AG09319 (cell line): ENCODE measurements around the gene LAMB4.
"Not testable (repeated sequence)": the region's sequence is repeated elsewhere in the genome, so short reads cannot be mapped to it uniquely, and the experiment has no call there.

Experiments
- DNase-seq: peaks from one replicate; pipeline ENCODE4 v3.0.0-alpha.2; 2010; ENCODE audit warnings: low read depth; ENCODE audit errors: extremely low read depth
- TF ChIP-seq, protein P1 (sequence below): IDR thresholded peaks from 2 replicates; pipeline ENCODE4 v1.5.1; 2011; ENCODE audit warnings: low read depth, mild to moderate bottlenecking, inconsistent platforms, low read length, moderate library complexity

LAMB4 gene

DNA sequence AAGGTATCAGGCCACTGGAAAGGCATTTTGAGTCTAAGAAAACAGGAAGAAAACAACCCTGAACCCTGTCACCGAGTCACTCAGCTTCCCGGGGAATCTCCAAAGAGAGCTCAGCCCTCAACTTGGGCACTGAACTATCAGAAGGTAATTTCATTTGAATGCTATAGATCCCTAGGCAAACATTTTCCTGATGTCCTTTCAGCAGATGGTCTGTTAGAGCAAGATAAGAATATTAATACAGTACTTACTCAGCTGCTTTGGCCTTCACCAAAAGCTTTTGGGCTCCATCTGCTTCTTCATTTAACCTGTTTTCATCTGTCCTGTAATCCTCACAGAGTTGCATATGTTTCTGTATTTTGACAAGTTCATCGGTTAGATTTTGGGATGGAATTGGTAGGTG is 93.0 kb downstream of the LAMB4 start:
- TF ChIP-seq, protein P1, sequence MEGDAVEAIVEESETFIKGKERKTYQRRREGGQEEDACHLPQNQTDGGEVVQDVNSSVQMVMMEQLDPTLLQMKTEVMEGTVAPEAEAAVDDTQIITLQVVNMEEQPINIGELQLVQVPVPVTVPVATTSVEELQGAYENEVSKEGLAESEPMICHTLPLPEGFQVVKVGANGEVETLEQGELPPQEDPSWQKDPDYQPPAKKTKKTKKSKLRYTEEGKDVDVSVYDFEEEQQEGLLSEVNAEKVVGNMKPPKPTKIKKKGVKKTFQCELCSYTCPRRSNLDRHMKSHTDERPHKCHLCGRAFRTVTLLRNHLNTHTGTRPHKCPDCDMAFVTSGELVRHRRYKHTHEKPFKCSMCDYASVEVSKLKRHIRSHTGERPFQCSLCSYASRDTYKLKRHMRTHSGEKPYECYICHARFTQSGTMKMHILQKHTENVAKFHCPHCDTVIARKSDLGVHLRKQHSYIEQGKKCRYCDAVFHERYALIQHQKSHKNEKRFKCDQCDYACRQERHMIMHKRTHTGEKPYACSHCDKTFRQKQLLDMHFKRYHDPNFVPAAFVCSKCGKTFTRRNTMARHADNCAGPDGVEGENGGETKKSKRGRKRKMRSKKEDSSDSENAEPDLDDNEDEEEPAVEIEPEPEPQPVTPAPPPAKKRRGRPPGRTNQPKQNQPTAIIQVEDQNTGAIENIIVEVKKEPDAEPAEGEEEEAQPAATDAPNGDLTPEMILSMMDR = no peak
- DNase-seq = no peak

DNA sequence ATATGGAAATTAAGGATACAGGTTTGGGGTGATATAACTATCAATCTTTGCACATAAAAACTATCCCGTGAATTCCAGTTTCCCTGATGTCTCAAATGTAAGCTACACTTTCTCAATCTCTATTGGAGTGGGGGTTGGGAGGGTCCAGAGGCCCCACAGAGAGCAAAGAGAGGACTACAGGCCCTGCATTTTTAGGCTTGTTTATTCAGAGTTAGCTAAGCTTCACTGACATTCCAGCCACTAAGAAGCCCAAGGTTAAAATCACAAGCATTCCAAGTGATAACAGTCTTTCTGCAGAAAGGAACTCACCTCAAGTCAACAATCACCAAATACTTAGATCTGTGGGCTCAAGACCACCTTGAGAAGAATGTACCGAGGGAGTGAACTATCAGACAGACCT is 95.6 kb downstream of the LAMB4 start:
- DNase-seq = no peak
- TF ChIP-seq, protein P1 = no peak

DNA sequence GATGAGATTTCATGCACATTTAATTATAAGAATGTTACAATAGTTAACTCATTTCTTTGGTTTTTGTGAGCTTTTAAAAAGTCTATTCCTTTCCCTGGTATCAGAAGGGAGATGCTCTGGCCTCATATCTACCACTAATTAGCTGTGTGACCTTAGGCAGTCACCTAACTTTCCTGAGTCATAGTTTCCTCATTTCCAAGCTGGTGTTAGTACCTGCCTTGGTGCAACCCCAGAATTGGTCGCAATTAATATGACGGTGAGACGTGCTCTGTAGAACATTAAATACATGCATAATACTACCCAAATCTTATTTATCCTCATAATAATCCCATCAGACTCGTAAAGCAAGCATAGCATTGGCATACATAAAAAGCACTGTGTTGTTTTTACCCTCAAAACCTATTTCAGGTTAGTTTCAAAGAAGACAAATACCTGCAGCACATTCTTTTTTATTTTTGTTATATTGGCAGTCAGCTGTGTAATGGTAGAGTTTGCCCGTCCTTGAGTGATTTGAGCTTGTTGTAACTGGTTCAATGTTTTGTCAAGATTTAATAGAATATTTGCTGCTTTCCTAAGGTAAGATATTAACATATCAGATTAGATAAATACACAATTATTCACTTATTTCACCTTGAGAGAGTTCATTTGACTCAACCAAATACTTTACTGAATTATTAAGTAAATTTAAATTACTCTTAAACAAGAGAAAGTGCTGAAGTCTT is 96.2 kb downstream of the LAMB4 start:
- TF ChIP-seq, protein P1 = no peak
- DNase-seq = no peak

DNA sequence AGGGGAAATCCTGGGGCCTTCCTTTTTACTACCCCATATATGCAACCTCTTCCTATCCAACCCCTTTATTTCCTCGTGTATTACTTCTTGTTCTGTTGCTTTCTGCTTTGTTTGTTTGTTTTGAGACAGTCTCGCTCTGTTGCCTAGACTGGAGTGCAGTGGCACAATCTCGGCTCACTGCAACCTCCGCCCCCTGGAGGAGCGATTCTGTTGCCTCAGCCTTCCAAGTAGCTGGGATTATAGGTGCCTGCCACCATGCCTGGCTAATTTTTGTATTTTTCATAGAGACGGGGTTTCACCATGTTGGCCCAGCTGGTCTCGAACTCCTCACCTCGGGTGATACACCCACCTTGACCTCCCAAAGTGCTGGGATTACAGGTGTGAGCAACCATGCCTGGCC is 96.9 kb downstream of the LAMB4 start:
- not testable (repeated sequence) for DNase-seq

DNA sequence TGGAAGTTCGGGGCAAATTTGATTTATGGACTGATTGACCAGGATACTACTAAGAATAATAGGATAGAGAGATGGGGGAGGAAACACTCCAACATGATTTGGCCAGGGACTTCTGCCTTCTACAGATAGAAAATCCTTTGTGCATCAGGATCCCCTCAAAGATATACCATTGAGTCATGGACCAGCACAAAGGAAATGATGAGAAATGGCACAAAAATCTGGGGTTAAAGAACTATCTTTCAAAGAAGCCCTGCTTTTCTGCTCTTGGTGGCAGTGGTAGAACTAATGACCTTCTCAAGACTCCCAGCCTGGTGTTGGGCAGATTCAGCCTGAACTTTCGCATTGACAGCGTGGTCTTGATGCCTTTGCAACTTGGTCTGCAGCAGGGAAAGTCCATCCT is 99.6 kb downstream of the LAMB4 start:
- TF ChIP-seq, protein P1 = no peak
- no peak for DNase-seq

DNA sequence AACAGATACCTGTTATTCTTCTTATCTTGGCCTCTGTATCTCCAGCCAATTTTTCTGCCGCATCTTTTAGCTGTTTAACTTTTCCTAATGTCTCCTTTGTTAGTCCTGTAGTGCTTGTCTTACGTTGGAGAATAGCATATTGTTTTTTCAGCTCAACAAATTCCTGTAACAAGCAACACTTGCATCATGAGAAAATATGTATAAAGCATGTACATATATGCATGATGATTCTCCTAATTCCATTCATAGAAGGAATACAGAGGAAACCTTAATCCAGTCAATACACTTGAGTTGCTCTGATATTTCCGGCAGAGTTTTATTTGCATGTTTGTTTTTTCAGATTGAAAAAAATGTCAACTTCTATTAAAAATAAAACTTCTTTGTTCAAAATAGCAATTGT is 101.1 kb downstream of the LAMB4 start:
- TF ChIP-seq, protein P1 = no peak
- no peak for DNase-seq

DNA sequence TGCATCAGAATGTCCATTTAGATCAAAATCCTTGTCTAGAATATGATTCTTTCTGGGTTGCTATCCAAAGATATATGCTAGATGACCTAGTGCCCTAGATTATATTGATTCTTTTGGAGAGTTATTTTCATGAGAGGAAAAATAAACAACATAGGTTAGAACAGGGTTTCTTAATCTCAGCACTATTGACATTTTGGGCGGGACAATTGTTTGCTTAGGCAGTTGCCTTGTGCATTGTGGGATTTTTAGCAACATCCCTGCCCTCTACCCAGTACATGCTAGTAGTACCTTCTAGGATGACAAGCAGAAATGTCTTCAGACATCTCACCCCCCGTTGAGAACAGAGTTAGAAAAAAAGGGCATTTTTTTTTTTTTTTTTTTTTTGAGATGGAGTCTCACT is 102.0 kb downstream of the LAMB4 start:
- TF ChIP-seq, protein P1 = no peak
- no peak for DNase-seq

DNA sequence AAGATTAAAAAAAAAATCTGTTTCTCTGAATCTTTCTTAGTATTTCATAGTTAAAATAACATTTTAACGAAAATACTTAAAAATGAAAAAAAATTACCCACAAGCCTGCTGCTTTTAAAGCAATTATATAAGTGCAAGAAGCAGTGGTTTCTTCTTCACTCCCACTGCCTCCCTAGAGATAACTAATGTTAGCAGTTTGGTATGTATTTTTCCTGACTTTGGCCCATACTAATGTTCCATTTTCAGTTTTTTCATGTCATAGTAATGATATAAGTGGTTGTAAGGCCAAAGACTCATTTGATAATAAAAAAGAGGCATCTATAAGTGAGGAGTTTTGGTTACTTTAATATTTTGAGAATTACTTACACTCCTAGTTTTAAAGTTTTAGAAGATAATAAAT is 102.9 kb downstream of the LAMB4 start:
- TF ChIP-seq, protein P1 = no peak
- DNase-seq = no peak
